Neural crest cell (in vitro differentiated cells): ENCODE data around the gene HYAL4. TPM values are rescaled to one million over a fixed set of nuclear protein-coding genes. Genes with fewer than 3 reads are reported as not detected.
A peak's percentile ranks its signal among the peaks of the same experiment; 100 is the strongest.

ENCODE experiments used
- DNase-seq: peaks from one replicate; pipeline ENCODE4 v3.0.0; 2021; ENCODE audit warnings: low read depth, mixed read lengths, low spot score
- H3K27ac Mint-ChIP-seq: one replicate; pipeline ENCODE4 v1.8.0; 2021; ENCODE audit warnings: mild to moderate bottlenecking, mixed read lengths; ENCODE audit not compliant: unreplicated experiment
- H3K27me3 Mint-ChIP-seq: 2 replicates; pipeline ENCODE4 v1.8.0; 2021; ENCODE audit warnings: low read depth, mild to moderate bottlenecking, mixed read lengths
- H3K36me3 Mint-ChIP-seq: 2 replicates; pipeline ENCODE4 v1.8.0; 2021; ENCODE audit warnings: low read depth, mild to moderate bottlenecking, mixed read lengths
- H3K4me1 Mint-ChIP-seq: 2 replicates; pipeline ENCODE4 v1.8.0; 2021; ENCODE audit warnings: mixed read lengths
- H3K4me3 Mint-ChIP-seq: one replicate; pipeline ENCODE4 v1.8.0; 2021; ENCODE audit warnings: mild to moderate bottlenecking, mixed read lengths
- H3K9me3 Mint-ChIP-seq: 2 replicates; pipeline ENCODE4 v1.8.0; 2021; ENCODE audit warnings: mixed read lengths
- long read RNA-seq: library from polyadenylated mRNA; unstranded; transcript quantifications from one replicate; pipeline ENCODE4 v2.0.0, GENCODE V29; 2020
- total RNA-seq: library from RNA; stranded (reverse); gene quantifications from 2 replicates; pipeline ENCODE4 v1.2.1, GENCODE V29; 2021
- TF ChIP-seq, protein P1 (sequence below): fragments of 200-600 bp; sonication (generic); conservative IDR thresholded peaks from 2 replicates; pipeline ENCODE4 v1.5.0; 2021; ENCODE audit warnings: antibody characterized with exemption, mild to moderate bottlenecking

The HYAL4 gene, protein sequence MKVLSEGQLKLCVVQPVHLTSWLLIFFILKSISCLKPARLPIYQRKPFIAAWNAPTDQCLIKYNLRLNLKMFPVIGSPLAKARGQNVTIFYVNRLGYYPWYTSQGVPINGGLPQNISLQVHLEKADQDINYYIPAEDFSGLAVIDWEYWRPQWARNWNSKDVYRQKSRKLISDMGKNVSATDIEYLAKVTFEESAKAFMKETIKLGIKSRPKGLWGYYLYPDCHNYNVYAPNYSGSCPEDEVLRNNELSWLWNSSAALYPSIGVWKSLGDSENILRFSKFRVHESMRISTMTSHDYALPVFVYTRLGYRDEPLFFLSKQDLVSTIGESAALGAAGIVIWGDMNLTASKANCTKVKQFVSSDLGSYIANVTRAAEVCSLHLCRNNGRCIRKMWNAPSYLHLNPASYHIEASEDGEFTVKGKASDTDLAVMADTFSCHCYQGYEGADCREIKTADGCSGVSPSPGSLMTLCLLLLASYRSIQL
- not detected in 2 replicates for total RNA-seq
- long read RNA-seq: 0 reads

DNA sequence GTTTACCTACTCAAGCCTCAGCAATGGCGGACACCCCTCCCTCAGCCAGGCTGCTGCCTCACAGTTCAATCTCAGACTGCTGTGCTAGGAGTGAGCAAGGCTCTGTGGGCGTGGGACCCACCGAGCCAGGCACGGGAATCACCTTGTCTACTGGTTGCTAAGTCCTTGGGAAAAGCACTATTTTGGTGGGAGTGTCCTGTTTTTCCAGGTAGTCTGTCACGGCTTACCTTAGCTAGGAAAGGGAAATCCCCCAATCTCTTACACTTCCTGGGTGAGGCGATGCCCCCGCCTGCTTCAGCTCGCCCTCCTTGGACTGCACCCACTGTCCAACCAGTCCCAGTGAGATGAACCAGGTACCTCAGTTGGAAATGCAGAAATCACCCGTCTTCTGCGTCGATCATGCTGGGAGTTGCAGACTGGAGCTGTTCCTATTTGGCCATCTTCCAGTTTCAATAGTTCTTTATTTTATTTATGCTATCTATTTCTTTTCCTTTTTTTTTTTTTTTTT, at the start of gene HYAL4:
Gene HYAL4 (plus strand): TSS at position 458 of the 508 bp plus-strand sequence. CDS start 23,105 bp downstream, outside the sequence.
- H3K4me1 Mint-ChIP-seq: no peaks in the 10 kb centered on the region
- no peak within 1 kb of the TSS for H3K27ac Mint-ChIP-seq
- peaks cover 4% of the 10 kb centered on the region for H3K9me3 Mint-ChIP-seq
- TF ChIP-seq, protein P1, sequence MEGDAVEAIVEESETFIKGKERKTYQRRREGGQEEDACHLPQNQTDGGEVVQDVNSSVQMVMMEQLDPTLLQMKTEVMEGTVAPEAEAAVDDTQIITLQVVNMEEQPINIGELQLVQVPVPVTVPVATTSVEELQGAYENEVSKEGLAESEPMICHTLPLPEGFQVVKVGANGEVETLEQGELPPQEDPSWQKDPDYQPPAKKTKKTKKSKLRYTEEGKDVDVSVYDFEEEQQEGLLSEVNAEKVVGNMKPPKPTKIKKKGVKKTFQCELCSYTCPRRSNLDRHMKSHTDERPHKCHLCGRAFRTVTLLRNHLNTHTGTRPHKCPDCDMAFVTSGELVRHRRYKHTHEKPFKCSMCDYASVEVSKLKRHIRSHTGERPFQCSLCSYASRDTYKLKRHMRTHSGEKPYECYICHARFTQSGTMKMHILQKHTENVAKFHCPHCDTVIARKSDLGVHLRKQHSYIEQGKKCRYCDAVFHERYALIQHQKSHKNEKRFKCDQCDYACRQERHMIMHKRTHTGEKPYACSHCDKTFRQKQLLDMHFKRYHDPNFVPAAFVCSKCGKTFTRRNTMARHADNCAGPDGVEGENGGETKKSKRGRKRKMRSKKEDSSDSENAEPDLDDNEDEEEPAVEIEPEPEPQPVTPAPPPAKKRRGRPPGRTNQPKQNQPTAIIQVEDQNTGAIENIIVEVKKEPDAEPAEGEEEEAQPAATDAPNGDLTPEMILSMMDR: no peak
- no peaks in the 10 kb centered on the region for H3K27me3 Mint-ChIP-seq
- DNase-seq: no peak
- H3K4me3 Mint-ChIP-seq: no peak within 1 kb of the TSS
- H3K36me3 Mint-ChIP-seq: peaks cover 4% of the 10 kb centered on the region

GRCh38 chr7:123795917-123796316, 49.1 kb upstream of the HYAL4 start:
- Mint-ChIP-seq H3K4me3 (no peak overlapping the region), H3K27me3 (no peaks in the 10 kb centered on the region), H3K36me3 (no peaks in the 10 kb centered on the region), H3K27ac (no peak overlapping the region), H3K9me3 (no peaks in the 10 kb centered on the region), H3K4me1 (no peaks in the 10 kb centered on the region)
- TF ChIP-seq, protein P1: no peak
- DNase-seq: no peak

- no peak for DNase-seq
- no peaks in the 10 kb centered on the region for H3K4me1 Mint-ChIP-seq
- TF ChIP-seq, protein P1: no peak
- no peaks in the 10 kb centered on the region for H3K27me3 Mint-ChIP-seq
- H3K9me3 Mint-ChIP-seq: no peaks in the 10 kb centered on the region
- H3K4me3 Mint-ChIP-seq: no peak overlapping the region
- H3K27ac Mint-ChIP-seq: no peak overlapping the region
- no peaks in the 10 kb centered on the region for H3K36me3 Mint-ChIP-seq
These were observed 48.4 kb upstream of the HYAL4 start for GRCh38 chr7:123796568-123796967.

DNA sequence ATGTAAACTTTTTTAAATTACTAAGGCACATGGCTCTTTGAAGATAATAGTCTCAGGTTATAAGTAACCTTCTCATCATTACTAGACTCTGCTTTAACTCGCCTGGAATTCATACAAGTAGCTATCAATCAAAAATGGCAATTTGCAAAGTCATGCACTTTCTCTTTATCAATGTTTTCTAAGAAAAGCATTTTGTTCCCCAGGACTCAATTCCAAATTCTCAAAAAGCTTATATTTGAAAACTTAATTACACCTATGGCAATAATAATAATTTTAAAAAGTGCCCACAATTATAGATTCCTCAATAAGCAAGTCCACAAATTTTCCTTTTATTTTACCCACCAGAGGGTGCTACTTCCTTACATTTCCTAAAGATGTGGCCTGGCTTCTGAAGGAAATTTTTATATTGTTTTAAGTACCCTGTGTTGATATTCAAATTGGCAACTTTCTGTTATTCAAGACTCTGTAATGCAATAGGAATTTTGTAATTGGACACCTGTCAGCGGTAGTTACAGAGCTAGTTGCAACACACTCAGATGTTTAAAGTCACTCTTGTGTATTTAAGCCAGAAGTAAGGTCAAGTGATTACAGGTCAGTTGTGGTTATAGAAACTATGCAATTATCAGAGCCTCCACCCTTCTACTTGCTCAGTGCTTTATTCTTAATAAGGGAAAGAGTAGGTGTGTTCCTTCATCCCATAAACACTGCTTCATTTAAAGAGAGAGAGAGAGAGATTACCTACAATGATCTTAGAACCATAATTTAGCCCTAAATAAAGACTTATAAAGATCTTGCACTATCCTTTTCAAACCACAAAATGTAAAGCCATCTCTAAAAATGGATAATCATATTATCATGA, 47.1 kb upstream of the HYAL4 start:
- no peaks in the 10 kb centered on the region for H3K4me1 Mint-ChIP-seq
- no peaks in the 10 kb centered on the region for H3K27me3 Mint-ChIP-seq
- H3K9me3 Mint-ChIP-seq: no peaks in the 10 kb centered on the region
- no peaks in the 10 kb centered on the region for H3K36me3 Mint-ChIP-seq
- TF ChIP-seq, protein P1: peak; percentile 77
- H3K4me3 Mint-ChIP-seq: no peak overlapping the region
- H3K27ac Mint-ChIP-seq: no peak overlapping the region
- no peak for DNase-seq

- no peaks in the 10 kb centered on the region for H3K27me3 Mint-ChIP-seq
- H3K27ac Mint-ChIP-seq: no peak overlapping the region
- no peak for DNase-seq
- no peaks in the 10 kb centered on the region for H3K36me3 Mint-ChIP-seq
- no peak overlapping the region for H3K4me3 Mint-ChIP-seq
- TF ChIP-seq, protein P1: no peak
- no peaks in the 10 kb centered on the region for H3K4me1 Mint-ChIP-seq
- no peaks in the 10 kb centered on the region for H3K9me3 Mint-ChIP-seq
These were observed 46.3 kb upstream of the HYAL4 start for GRCh38 chr7:123798532-123799188.
